ENCODE results near the gene USP10.
"Not testable (repeated sequence)": the region's sequence is repeated elsewhere in the genome, so short reads cannot be mapped to it uniquely, and the experiment has no call there.

Gene USP10

DNA sequence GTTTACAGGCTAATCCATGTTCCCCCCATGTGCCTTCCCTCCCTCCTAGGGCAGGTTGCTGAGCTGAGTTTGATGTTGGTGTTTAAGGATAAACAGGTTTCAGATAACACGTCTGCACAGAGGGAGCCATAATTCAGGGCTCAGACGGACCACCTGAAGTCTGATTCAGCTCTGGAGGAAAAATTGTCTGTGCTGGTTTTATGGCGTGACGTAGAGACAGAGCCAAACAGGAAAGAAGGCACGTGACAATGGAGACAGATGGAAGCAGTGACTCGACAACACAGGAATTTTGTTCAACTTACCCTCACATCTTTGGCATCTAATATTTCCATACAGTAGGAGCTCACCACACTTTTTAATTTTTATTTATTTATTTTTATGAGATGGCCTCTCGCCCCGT, 10.7 kb upstream of the USP10 start:
- CTCF ChIA-PET: interaction anchor here (0.7 to 7.3 kb wide), 4 partner anchors 12 to 183 kb away, joined by 3 to 123 read pairs (median 6); no protein-coding TSS in a partner anchor
- TF ChIP-seq, protein P1, sequence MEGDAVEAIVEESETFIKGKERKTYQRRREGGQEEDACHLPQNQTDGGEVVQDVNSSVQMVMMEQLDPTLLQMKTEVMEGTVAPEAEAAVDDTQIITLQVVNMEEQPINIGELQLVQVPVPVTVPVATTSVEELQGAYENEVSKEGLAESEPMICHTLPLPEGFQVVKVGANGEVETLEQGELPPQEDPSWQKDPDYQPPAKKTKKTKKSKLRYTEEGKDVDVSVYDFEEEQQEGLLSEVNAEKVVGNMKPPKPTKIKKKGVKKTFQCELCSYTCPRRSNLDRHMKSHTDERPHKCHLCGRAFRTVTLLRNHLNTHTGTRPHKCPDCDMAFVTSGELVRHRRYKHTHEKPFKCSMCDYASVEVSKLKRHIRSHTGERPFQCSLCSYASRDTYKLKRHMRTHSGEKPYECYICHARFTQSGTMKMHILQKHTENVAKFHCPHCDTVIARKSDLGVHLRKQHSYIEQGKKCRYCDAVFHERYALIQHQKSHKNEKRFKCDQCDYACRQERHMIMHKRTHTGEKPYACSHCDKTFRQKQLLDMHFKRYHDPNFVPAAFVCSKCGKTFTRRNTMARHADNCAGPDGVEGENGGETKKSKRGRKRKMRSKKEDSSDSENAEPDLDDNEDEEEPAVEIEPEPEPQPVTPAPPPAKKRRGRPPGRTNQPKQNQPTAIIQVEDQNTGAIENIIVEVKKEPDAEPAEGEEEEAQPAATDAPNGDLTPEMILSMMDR (IDR thresholded peaks at IDR 0.05; ENCODE audit: insufficient read depth, low read length, missing control alignments): no peak
- peak; percentile 87 for DNase-seq (ENCODE audit: low read depth, low spot score)
- no peak overlapping the region for H3K4me3 ChIP-seq (ENCODE audit: low read depth, low read length)
- POLR2A ChIA-PET: interaction anchor here (0.6 kb wide), 1 partner anchor 86 kb away, joined by 3 read pairs; no protein-coding TSS in a partner anchor

GRCh38 chr16:84690088-84690819, 9.5 kb upstream of the USP10 start:
- ChIA-PET CTCF (interaction anchor here (2.2 to 7.3 kb wide), 2 partner anchors 10 to 17 kb away, joined by 8 to 123 read pairs; no protein-coding TSS in a partner anchor), POLR2A (no interaction called here)
- no peak for DNase-seq (ENCODE audit: low read depth, low spot score)
- TF ChIP-seq, protein P1 (IDR thresholded peaks at IDR 0.05; ENCODE audit: insufficient read depth, low read length, missing control alignments): no peak
- no peak overlapping the region for H3K4me3 ChIP-seq (ENCODE audit: low read depth, low read length)

- ChIA-PET CTCF (interaction anchor here (0.6 to 6.4 kb wide), 6 partner anchors 19 to 70 kb away, joined by 3 to 39 read pairs (median 6); no protein-coding TSS in a partner anchor), POLR2A (no interaction called here)
- TF ChIP-seq, protein P1 (IDR thresholded peaks at IDR 0.05; ENCODE audit: insufficient read depth, low read length, missing control alignments): no peak
- H3K4me3 ChIP-seq (ENCODE audit: low read depth, low read length): no peak overlapping the region
- no peak for DNase-seq (ENCODE audit: low read depth, low spot score)
These were observed 7.2 kb upstream of the USP10 start for GRCh38 chr16:84692451-84693214.

GRCh38 chr16:84693869-84694268, 5.9 kb upstream of the USP10 start:
- POLR2A ChIA-PET; DNase-seq (ENCODE audit: low read depth, low spot score); H3K4me3 ChIP-seq (ENCODE audit: low read depth, low read length): not testable (repeated sequence)
- CTCF ChIA-PET: interaction anchor here (1.5 to 6.4 kb wide), 3 partner anchors 21 to 188 kb away, joined by 4 to 39 read pairs (median 9); no protein-coding TSS in a partner anchor

DNA sequence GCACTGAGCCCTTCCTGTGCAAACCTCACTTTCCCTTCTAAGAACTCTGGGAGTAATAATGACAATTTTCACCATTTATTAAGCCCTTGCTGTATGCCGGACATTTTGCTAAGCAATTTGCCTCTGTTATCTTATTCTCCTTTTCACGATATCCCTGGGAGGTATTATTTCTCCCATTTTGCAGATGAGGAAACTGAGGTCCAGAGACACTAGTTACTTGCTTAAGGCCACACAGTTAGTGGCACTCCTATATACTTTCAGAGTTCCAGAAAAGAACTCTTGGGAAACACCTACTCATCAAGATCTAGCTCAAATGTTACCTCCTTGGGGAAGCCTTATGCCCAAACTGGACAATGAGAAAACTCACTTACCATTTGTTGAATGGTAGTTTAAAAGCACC, 4.8 kb upstream of the USP10 start:
- ChIA-PET POLR2A (no interaction called here), CTCF (interaction anchor here (0.9 to 6.4 kb wide), 4 partner anchors 14 to 189 kb away, joined by 3 to 39 read pairs (median 6); no protein-coding TSS in a partner anchor)
- TF ChIP-seq, protein P1 (IDR thresholded peaks at IDR 0.05; ENCODE audit: insufficient read depth, low read length, missing control alignments): no peak
- no peak overlapping the region for H3K4me3 ChIP-seq (ENCODE audit: low read depth, low read length)
- DNase-seq (ENCODE audit: low read depth, low spot score): no peak

- TF ChIP-seq, protein P1 (IDR thresholded peaks at IDR 0.05; ENCODE audit: insufficient read depth, low read length, missing control alignments): no peak
- DNase-seq (ENCODE audit: low read depth, low spot score): no peak
- ChIA-PET CTCF (interaction anchor here (0.6 to 1.5 kb wide), 2 partner anchors 27 kb away, joined by 3 to 7 read pairs; no protein-coding TSS in a partner anchor), POLR2A (no interaction called here)
- peak overlapping the region; percentile 77 for H3K4me3 ChIP-seq (ENCODE audit: low read depth, low read length)
These were observed 571 bp upstream of the USP10 start for GRCh38 chr16:84699147-84699711.

All from AG04449 (cell line).